Osteoblast (primary cell): ENCODE measurements around the gene ABCC3. TPM values are rescaled to one million over a fixed set of nuclear protein-coding genes. Genes with fewer than 3 reads are reported as not detected.

Source experiments
- DNase-seq: peaks from one replicate; pipeline ENCODE4 v3.0.0; 2011; ENCODE audit warnings: low spot score, mixed read lengths; ENCODE audit not compliant: insufficient read length; ENCODE audit errors: missing footprints
- H2AFZ ChIP-seq: 2 replicates; pipeline ENCODE4 v1.6.0; 2011; ENCODE audit warnings: mild to moderate bottlenecking, low read length
- H3K27ac ChIP-seq: 2 replicates; pipeline ENCODE4 v1.5.1; 2011; ENCODE audit warnings: mild to moderate bottlenecking, low read depth, low read length, moderate library complexity
- H3K27me3 ChIP-seq: 2 replicates; pipeline ENCODE4 v1.6.0; 2012; ENCODE audit warnings: mild to moderate bottlenecking, control low read depth, inconsistent platforms, low read length, moderate library complexity; ENCODE audit not compliant: insufficient read depth
- H3K36me3 ChIP-seq: 2 replicates; pipeline ENCODE4 v1.5.1; 2011; ENCODE audit warnings: mild to moderate bottlenecking, low read length, control low read depth, moderate library complexity; ENCODE audit not compliant: insufficient read depth
- H3K4me1 ChIP-seq: 2 replicates; pipeline ENCODE4 v1.5.1; 2011; ENCODE audit warnings: mild to moderate bottlenecking, low read length, control low read depth, moderate library complexity; ENCODE audit not compliant: insufficient read depth
- H3K4me2 ChIP-seq: 2 replicates; pipeline ENCODE4 v1.6.0; 2011; ENCODE audit warnings: mild to moderate bottlenecking, low read length; ENCODE audit not compliant: insufficient read depth
- H3K4me3 ChIP-seq: fragments of 200-600 bp; sonication (generic); 3 replicates; pipeline ENCODE4 v1.5.1; 2012; ENCODE audit warnings: mild to moderate bottlenecking, low read length, inconsistent platforms; ENCODE audit not compliant: insufficient read depth
- H3K79me2 ChIP-seq: 2 replicates; pipeline ENCODE4 v1.6.0; 2012; ENCODE audit warnings: mild to moderate bottlenecking, low read length, control low read depth, inconsistent platforms; ENCODE audit not compliant: insufficient read depth
- H3K9me3 ChIP-seq: 2 replicates; pipeline ENCODE4 v1.5.1; 2011; ENCODE audit warnings: low read depth, low read length, control low read depth
- H4K20me1 ChIP-seq: 2 replicates; pipeline ENCODE4 v1.6.0; 2012; ENCODE audit warnings: mild to moderate bottlenecking, low read length, control low read depth; ENCODE audit not compliant: insufficient read depth
- total RNA-seq: library from RNA; depleted of rRNA; stranded (reverse); fragments of >200 nt; gene quantifications from 2 replicates; pipeline ENCODE4 v1.2.3, GENCODE V29; 2012
- TF ChIP-seq, protein P1 (sequence below): IDR thresholded peaks from 2 replicates; pipeline ENCODE4 v1.5.1; 2011; ENCODE audit warnings: mild to moderate bottlenecking, low read depth, low read length, moderate library complexity; ENCODE audit errors: extremely low read depth

The ABCC3 gene
- total RNA-seq, 1 donor, result 28.6 TPM

DNA sequence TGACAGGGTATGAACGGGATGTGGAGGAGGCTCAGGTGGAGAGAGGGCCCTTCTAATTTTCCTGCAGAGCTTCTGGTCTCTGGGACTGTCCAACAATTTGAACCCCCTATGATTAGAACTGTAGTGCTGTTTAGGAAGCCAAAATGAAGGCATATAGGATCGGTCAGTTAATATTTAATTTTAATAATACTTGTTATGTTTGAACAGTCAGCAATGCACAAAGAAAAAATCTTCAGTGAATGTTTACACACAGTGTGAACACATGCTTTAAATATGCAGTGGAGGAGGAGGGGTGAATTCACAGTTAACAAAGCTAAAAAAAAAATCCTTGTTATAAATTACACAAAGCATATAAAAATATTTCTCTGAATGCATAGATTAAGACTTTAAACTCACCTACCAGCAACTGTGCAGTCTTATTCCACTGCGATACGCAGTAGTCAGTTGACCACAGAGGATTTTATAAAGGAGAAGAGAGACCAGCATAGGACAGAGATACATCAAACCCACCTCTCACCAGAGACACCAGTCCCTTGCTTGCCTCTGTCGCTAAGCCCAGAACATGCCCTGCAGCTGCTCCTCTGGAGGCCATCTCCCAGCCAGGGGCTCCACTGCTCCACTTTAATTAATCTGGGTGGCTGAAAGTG is 58.5 kb downstream of the ABCC3 start:
- DNase-seq, result peak; percentile 81
- no peak overlapping the region for H2AFZ ChIP-seq
- H4K20me1 ChIP-seq, result peaks cover 3% of the 10 kb centered on the region
- TF ChIP-seq, protein P1, sequence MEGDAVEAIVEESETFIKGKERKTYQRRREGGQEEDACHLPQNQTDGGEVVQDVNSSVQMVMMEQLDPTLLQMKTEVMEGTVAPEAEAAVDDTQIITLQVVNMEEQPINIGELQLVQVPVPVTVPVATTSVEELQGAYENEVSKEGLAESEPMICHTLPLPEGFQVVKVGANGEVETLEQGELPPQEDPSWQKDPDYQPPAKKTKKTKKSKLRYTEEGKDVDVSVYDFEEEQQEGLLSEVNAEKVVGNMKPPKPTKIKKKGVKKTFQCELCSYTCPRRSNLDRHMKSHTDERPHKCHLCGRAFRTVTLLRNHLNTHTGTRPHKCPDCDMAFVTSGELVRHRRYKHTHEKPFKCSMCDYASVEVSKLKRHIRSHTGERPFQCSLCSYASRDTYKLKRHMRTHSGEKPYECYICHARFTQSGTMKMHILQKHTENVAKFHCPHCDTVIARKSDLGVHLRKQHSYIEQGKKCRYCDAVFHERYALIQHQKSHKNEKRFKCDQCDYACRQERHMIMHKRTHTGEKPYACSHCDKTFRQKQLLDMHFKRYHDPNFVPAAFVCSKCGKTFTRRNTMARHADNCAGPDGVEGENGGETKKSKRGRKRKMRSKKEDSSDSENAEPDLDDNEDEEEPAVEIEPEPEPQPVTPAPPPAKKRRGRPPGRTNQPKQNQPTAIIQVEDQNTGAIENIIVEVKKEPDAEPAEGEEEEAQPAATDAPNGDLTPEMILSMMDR, result no peak
- peak overlapping the region; percentile 33 for H3K4me2 ChIP-seq
- no peaks in the 10 kb centered on the region for H3K27me3 ChIP-seq
- peak overlapping the region; percentile 27 for H3K27ac ChIP-seq
- H3K4me3 ChIP-seq, result no peak overlapping the region
- H3K79me2 ChIP-seq, result no peaks in the 10 kb centered on the region
- peaks cover 47% of the 10 kb centered on the region for H3K4me1 ChIP-seq
- H3K36me3 ChIP-seq, result peaks cover 41% of the 10 kb centered on the region
- H3K9me3 ChIP-seq, result no peaks in the 10 kb centered on the region

DNA sequence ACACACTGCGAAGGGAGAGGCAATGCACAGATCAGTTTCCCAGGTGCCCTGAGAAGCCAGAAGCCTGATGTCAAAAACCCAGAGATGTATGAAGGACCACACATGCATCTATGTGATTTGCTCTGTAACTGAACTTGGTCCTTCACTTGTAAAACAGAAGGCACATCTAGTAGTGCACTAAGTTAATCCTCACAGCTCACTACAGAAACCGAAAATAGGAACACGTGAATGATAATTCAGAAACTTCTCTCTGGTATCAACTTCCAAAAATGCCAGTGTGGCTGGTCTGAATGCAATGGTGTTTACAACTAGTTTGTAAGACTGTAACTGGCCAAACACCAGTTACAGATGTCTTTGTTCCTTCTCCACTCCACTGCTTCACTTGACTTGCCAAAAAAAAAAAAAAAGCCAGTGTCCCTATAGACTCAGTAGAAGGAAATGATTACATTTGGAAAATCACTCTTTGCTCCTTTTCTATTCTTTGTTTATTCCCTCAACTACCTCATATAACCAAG is 61.7 kb downstream of the ABCC3 start:
- peaks cover 62% of the 10 kb centered on the region for H3K36me3 ChIP-seq
- H3K4me3 ChIP-seq, result no peak overlapping the region

DNA sequence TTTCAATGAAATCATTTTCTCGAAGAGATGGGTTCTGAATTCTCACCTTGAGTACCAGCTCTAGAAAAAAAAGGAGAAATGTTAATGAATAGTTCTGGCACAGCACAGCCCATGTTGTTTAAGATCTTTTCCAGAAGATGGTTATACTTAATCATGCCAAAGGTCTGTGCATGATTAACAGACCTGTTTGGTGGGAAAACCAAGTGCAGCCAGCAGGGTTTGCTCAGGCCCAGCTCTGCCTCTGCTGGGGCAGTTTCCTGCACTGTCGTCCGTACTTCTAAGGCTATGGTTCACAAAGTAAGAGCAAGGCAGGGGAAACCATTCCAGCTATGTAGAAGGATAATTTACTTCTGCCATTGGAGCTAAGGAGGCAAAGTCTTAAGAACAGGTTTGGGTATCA is 62.4 kb downstream of the ABCC3 start:
- Histone ChIP-seq H2AFZ (no peak overlapping the region), H3K36me3 (peaks cover 62% of the 10 kb centered on the region), H3K9me3 (no peaks in the 10 kb centered on the region), H3K79me2 (peaks cover 16% of the 10 kb centered on the region), H3K4me2 (no peak overlapping the region), H3K27me3 (no peaks in the 10 kb centered on the region), H4K20me1 (peaks cover 3% of the 10 kb centered on the region), H3K4me1 (peaks cover 38% of the 10 kb centered on the region), H3K4me3 (no peak overlapping the region), H3K27ac (no peak overlapping the region)
- no peak for DNase-seq
- TF ChIP-seq, protein P1, result no peak

More for the DNA sequence above, 61.7 kb downstream of the ABCC3 start:
- Histone ChIP-seq H3K4me2 (no peak overlapping the region), H3K27ac (no peak overlapping the region), H2AFZ (no peak overlapping the region), H3K4me1 (peaks cover 43% of the 10 kb centered on the region), H3K79me2 (peaks cover 10% of the 10 kb centered on the region), H3K9me3 (no peaks in the 10 kb centered on the region), H3K27me3 (no peaks in the 10 kb centered on the region), H4K20me1 (peaks cover 3% of the 10 kb centered on the region)
- no peak for DNase-seq
- TF ChIP-seq, protein P1, result no peak

DNA sequence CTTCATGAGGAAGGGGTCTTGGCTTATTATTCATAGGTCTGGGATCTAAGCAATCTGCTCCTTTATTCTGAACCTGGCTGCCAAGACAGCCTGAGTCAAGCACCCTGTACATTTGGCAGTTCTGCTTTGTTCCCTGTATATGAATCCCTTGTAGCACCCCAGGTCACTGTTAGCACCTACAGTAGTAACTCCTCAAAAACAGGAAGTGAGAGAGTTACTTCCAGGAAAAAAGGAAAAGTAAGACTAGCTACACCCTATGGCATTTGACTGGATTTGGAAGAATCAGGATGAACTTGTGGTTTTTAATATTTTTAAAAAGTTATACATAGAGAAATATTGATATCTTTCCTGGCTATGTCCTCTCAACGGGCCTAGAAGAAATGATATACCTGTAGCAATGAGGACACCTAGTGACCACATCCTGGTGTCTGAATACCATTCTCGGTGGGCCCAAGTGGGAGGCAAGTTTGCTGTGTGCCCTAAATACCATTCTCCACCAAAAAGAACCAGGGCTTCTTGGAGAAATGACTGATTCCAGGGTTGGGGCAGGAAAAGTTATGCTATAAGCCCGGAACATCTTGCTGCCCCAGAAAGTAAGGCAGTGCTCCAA is 63.1 kb downstream of the ABCC3 start:
- TF ChIP-seq, protein P1, result no peak
- H3K4me1 ChIP-seq, result peaks cover 31% of the 10 kb centered on the region

More for the DNA sequence above, 63.1 kb downstream of the ABCC3 start:
- H3K9me3 ChIP-seq, result no peaks in the 10 kb centered on the region
- peaks cover 23% of the 10 kb centered on the region for H3K79me2 ChIP-seq
- DNase-seq, result no peak
- peaks cover 7% of the 10 kb centered on the region for H4K20me1 ChIP-seq
- peaks cover 63% of the 10 kb centered on the region for H3K36me3 ChIP-seq
- H3K4me3 ChIP-seq, result no peak overlapping the region
- no peak overlapping the region for H2AFZ ChIP-seq
- H3K27me3 ChIP-seq, result no peaks in the 10 kb centered on the region
- no peak overlapping the region for H3K27ac ChIP-seq
- H3K4me2 ChIP-seq, result no peak overlapping the region
